H9 (cell line): ENCODE measurements around the gene ARMC9. TPM values are rescaled to one million over a fixed set of nuclear protein-coding genes. Genes with fewer than 3 reads are reported as not detected.

Experiments used
- DNase-seq: peaks from one replicate; pipeline ENCODE4 v3.0.0-alpha.2; 2017
- H2AFZ ChIP-seq: one replicate; pipeline ENCODE4 v1.6.1; 2013; ENCODE audit warnings: mild to moderate bottlenecking, low read length, control low read depth, moderate library complexity
- H2AK5ac ChIP-seq: 2 replicates; pipeline ENCODE4 v1.6.1; 2013; ENCODE audit warnings: low read length, control low read depth, mixed read lengths; ENCODE audit not compliant: insufficient read length
- H2BK120ac ChIP-seq: one replicate; pipeline ENCODE4 v1.6.1; 2013; ENCODE audit warnings: low read depth, mild to moderate bottlenecking, low read length, control low read depth, inconsistent platforms; ENCODE audit not compliant: poor library complexity, severe bottlenecking
- H2BK12ac ChIP-seq: 2 replicates; pipeline ENCODE4 v1.6.1; 2013; ENCODE audit warnings: low read length, control low read depth, mixed read lengths, low read depth; ENCODE audit not compliant: insufficient read length
- H2BK15ac ChIP-seq: 2 replicates; pipeline ENCODE4 v1.6.1; 2013; ENCODE audit warnings: low read depth, low read length, control low read depth
- H2BK20ac ChIP-seq: one replicate; pipeline ENCODE4 v1.6.1; 2013; ENCODE audit warnings: low read depth, mild to moderate bottlenecking, low read length, control low read depth, inconsistent platforms; ENCODE audit not compliant: poor library complexity, severe bottlenecking
- H2BK5ac ChIP-seq: 2 replicates; pipeline ENCODE4 v1.6.1; 2013; ENCODE audit warnings: low read length, control low read depth, mixed read lengths; ENCODE audit not compliant: insufficient read length
- H3K14ac ChIP-seq: 2 replicates; pipeline ENCODE4 v1.6.1; 2013; ENCODE audit warnings: low read length, control low read depth; ENCODE audit not compliant: insufficient read depth
- H3K18ac ChIP-seq: 2 replicates; pipeline ENCODE4 v1.6.1; 2013; ENCODE audit warnings: low read depth, mild to moderate bottlenecking, mixed read lengths, low read length, control low read depth; ENCODE audit not compliant: insufficient read length
- H3K23ac ChIP-seq: 2 replicates; pipeline ENCODE4 v1.6.1; 2013; ENCODE audit warnings: low read length, control low read depth, mixed read lengths, low read depth; ENCODE audit not compliant: insufficient read length
- H3K23me2 ChIP-seq: 2 replicates; pipeline ENCODE4 v1.6.1; 2013; ENCODE audit warnings: low read depth, mild to moderate bottlenecking, mixed read lengths, low read length, control low read depth; ENCODE audit not compliant: insufficient read length, poor library complexity, severe bottlenecking
- H3K27ac ChIP-seq: 2 replicates; pipeline ENCODE4 v1.5.1; 2013; ENCODE audit warnings: low read length, control low read depth, mixed read lengths, low read depth; ENCODE audit not compliant: insufficient read length
- H3K27me3 ChIP-seq: 2 replicates; pipeline ENCODE4 v1.6.1; 2013; ENCODE audit warnings: low read length, control low read depth, inconsistent platforms; ENCODE audit not compliant: insufficient read depth
- H3K4ac ChIP-seq: 2 replicates; pipeline ENCODE4 v1.6.1; 2013; ENCODE audit warnings: low read depth, mild to moderate bottlenecking, control low read depth, inconsistent platforms, low read length, moderate library complexity
- H3K4me1 ChIP-seq: 2 replicates; pipeline ENCODE4 v1.6.1; 2013; ENCODE audit warnings: low read length, control low read depth, inconsistent platforms; ENCODE audit not compliant: insufficient read depth
- H3K4me2 ChIP-seq: 2 replicates; pipeline ENCODE4 v1.6.1; 2013; ENCODE audit warnings: low read length, control low read depth, mixed read lengths; ENCODE audit not compliant: insufficient read length, insufficient read depth
- H3K56ac ChIP-seq: 2 replicates; pipeline ENCODE4 v1.6.1; 2013; ENCODE audit warnings: low read depth, mild to moderate bottlenecking, mixed read lengths, low read length, control low read depth; ENCODE audit not compliant: insufficient read length
- H3K79me1 ChIP-seq: 2 replicates; pipeline ENCODE4 v1.6.1; 2013; ENCODE audit warnings: low read depth, mild to moderate bottlenecking, moderate library complexity, low read length, control low read depth, inconsistent platforms; ENCODE audit not compliant: insufficient read depth, poor library complexity, severe bottlenecking
- H3K79me2 ChIP-seq: 2 replicates; pipeline ENCODE4 v1.6.1; 2013; ENCODE audit warnings: low read length, control low read depth, inconsistent platforms; ENCODE audit not compliant: insufficient read depth
- H3K9ac ChIP-seq: 2 replicates; pipeline ENCODE4 v1.6.1; 2013; ENCODE audit warnings: low read length, control low read depth, mixed read lengths; ENCODE audit not compliant: insufficient read length; ENCODE audit errors: extremely low read depth
- H3K9me3 ChIP-seq: one replicate; pipeline ENCODE4 v1.6.1; 2013; ENCODE audit warnings: low read depth, low read length, inconsistent platforms; ENCODE audit not compliant: control insufficient read depth
- H3T11ph ChIP-seq: one replicate; pipeline ENCODE4 v1.6.1; 2013; ENCODE audit warnings: mild to moderate bottlenecking, low read length, control low read depth, inconsistent platforms
- H4K20me1 ChIP-seq: one replicate; pipeline ENCODE4 v1.6.1; 2013; ENCODE audit not compliant: control insufficient read depth, insufficient read length, insufficient read depth
- H4K5ac ChIP-seq: 2 replicates; pipeline ENCODE4 v1.6.1; 2013; ENCODE audit warnings: low read depth, mild to moderate bottlenecking, mixed read lengths, low read length, control low read depth; ENCODE audit not compliant: insufficient read length
- H4K8ac ChIP-seq: replicated peaks from 2 replicates; pipeline ENCODE4 v1.6.1; 2013; ENCODE audit warnings: low read length, control low read depth, mixed read lengths, low read depth; ENCODE audit not compliant: insufficient read length
- H4K91ac ChIP-seq: 2 replicates; pipeline ENCODE4 v1.6.1; 2013; ENCODE audit warnings: low read depth, mild to moderate bottlenecking, moderate library complexity, mixed read lengths, low read length, control low read depth; ENCODE audit not compliant: insufficient read length
- H3K27ac Mint-ChIP-seq, 3 experiments: 2 replicates in 2 of 3; 3 replicates in 1 of 3; pipeline ENCODE4 v1.8.0; 2020 to 2021; ENCODE audit warnings: mixed read lengths in 3 of 3, mild to moderate bottlenecking in 1 of 3, moderate library complexity in 1 of 3
- H3K27me3 Mint-ChIP-seq: 2 replicates; pipeline ENCODE4 v1.8.0; 2021; ENCODE audit warnings: low read depth, mild to moderate bottlenecking, moderate library complexity, mixed read lengths
- H3K36me3 Mint-ChIP-seq, 3 experiments: 2 replicates in 2 of 3; 3 replicates in 1 of 3; pipeline ENCODE4 v1.8.0; 2020 to 2021; ENCODE audit warnings: low read depth in 3 of 3, mixed read lengths in 3 of 3; ENCODE audit not compliant: insufficient read depth in 1 of 3
- H3K4me1 Mint-ChIP-seq, 2 experiments: 2 replicates each; pipeline ENCODE4 v1.8.0; 2020; ENCODE audit warnings: mixed read lengths in 2 of 2
- H3K4me3 Mint-ChIP-seq, 2 experiments: 2 replicates in 1 of 2; 3 replicates in 1 of 2; pipeline ENCODE4 v1.8.0; 2020 to 2021; ENCODE audit warnings: mild to moderate bottlenecking in 2 of 2, mixed read lengths in 2 of 2, moderate library complexity in 1 of 2
- H3K9me3 Mint-ChIP-seq, 2 experiments: 2 replicates in 1 of 2; 3 replicates in 1 of 2; pipeline ENCODE4 v1.8.0; 2020; ENCODE audit warnings: mild to moderate bottlenecking in 2 of 2, mixed read lengths in 2 of 2, moderate library complexity in 1 of 2
- CTCF ChIP-seq: fragments of 200-600 bp; sonication (generic); conservative IDR thresholded peaks from 3 replicates; pipeline ENCODE4 v1.8.0; 2021; ENCODE audit warnings: antibody characterized with exemption, mild to moderate bottlenecking
- WGBS: extraction: QIAGEN DNeasy Blood & Tissue Kit; methylation state at CpG from one replicate; pipeline ENCODE4 v1.1.7; 2013; ENCODE audit warnings: missing lambda C conversion rate, low lambda C conversion rate, mixed read lengths; ENCODE audit not compliant: insufficient read length; ENCODE audit errors: extremely low coverage; 5-methylcytosine and 5-hydroxymethylcytosine counted together
- total RNA-seq: library from RNA; stranded (reverse); gene quantifications from 2 replicates; pipeline ENCODE4 v1.2.1, GENCODE V29; 2021

The ARMC9 gene
- total RNA-seq, 1 experiment from 2014 or later, result 37.6 TPM

- Mint-ChIP-seq H3K4me3 (no peak overlapping the region), H3K27me3 (no peaks in the 10 kb centered on the region)
- WGBS, result no CpG with 5 or more reads among the region's 16 CpGs
Measured at GRCh38 chr2:231308631-231309428, 110.4 kb downstream of the ARMC9 start.

More at GRCh38 chr2:231308631-231309428, 110.4 kb downstream of the ARMC9 start:
- no peak overlapping the region for H3T11ph ChIP-seq
- no peak overlapping the region for H3K14ac ChIP-seq
- Mint-ChIP-seq H3K9me3 (no peaks in the 10 kb centered on the region), H3K27ac (peak overlapping the region in 2 of 3 experiments; percentile 34 to 69; a peak in 2 of 7 replicates), H3K4me1 (peaks cover 8 to 10% of the 10 kb centered on the region in 2 experiments), H3K36me3 (peaks cover 0 to 2% (median 0%) of the 10 kb centered on the region in 3 experiments; a peak in 1 of 7 replicates)
- no peak for TF ChIP-seq CTCF
- no peak overlapping the region for H2BK12ac ChIP-seq
- H3K18ac ChIP-seq, result no peak overlapping the region
- H3K4me2 ChIP-seq, result no peak overlapping the region
- H3K79me2 ChIP-seq, result no peaks in the 10 kb centered on the region
- H4K91ac ChIP-seq, result no peak overlapping the region
- no peak overlapping the region for H3K27ac ChIP-seq
- H4K5ac ChIP-seq, result no peak overlapping the region
- no peak overlapping the region for H3K23ac ChIP-seq
- H3K9ac ChIP-seq, result no peak overlapping the region
- H3K4me1 ChIP-seq, result no peaks in the 10 kb centered on the region; the same call in 1 of the 2 replicates
- H4K8ac ChIP-seq, result no peak overlapping the region
- no peak overlapping the region for H2AK5ac ChIP-seq
- no peak for DNase-seq
- no peaks in the 10 kb centered on the region for H3K27me3 ChIP-seq
- no peak overlapping the region for H2BK5ac ChIP-seq
- no peaks in the 10 kb centered on the region for H4K20me1 ChIP-seq
- H2BK15ac ChIP-seq, result no peak overlapping the region
- no peaks in the 10 kb centered on the region for H3K23me2 ChIP-seq
- H2BK120ac ChIP-seq, result no peak overlapping the region
- no peak overlapping the region for H2BK20ac ChIP-seq
- H3K79me1 ChIP-seq, result no peaks in the 10 kb centered on the region
- no peak overlapping the region for H3K56ac ChIP-seq
- no peak overlapping the region for H2AFZ ChIP-seq
- H3K4ac ChIP-seq, result no peak overlapping the region; the same call in 1 of the 2 replicates
- no peaks in the 10 kb centered on the region for H3K9me3 ChIP-seq
